Measurements from ENCODE around the gene GJD3.
"Not testable (repeated sequence)": the region's sequence is repeated elsewhere in the genome, so short reads cannot be mapped to it uniquely, and the experiment has no call there.

Gene GJD3

DNA sequence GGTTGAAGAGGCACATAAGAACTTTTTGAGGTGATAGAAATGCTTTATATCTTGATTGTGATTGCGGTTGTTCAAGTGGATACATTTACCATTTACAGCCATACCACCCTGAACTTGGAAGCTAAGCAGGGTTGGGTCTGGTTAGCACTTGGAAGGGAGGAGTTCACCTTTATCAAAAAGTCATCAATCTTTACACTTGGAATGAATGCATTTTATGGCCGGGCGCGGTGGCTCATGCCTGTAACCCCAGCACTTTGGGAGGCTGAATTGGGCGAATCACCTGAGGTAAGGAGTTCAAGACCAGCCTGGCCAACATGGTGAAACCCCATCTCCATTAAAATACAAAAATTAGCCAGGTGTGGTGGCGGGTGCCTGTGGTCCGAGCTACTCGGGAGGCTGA is 9.5 kb upstream of the GJD3 start:
- no peak overlapping the region for H3K4me3 ChIP-seq (ENCODE audit: low read depth, low read length)
- TF ChIP-seq, protein P1, sequence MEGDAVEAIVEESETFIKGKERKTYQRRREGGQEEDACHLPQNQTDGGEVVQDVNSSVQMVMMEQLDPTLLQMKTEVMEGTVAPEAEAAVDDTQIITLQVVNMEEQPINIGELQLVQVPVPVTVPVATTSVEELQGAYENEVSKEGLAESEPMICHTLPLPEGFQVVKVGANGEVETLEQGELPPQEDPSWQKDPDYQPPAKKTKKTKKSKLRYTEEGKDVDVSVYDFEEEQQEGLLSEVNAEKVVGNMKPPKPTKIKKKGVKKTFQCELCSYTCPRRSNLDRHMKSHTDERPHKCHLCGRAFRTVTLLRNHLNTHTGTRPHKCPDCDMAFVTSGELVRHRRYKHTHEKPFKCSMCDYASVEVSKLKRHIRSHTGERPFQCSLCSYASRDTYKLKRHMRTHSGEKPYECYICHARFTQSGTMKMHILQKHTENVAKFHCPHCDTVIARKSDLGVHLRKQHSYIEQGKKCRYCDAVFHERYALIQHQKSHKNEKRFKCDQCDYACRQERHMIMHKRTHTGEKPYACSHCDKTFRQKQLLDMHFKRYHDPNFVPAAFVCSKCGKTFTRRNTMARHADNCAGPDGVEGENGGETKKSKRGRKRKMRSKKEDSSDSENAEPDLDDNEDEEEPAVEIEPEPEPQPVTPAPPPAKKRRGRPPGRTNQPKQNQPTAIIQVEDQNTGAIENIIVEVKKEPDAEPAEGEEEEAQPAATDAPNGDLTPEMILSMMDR (IDR thresholded peaks at IDR 0.05; ENCODE audit: borderline replicate concordance, insufficient read depth, low read depth, low read length): no peak

DNA sequence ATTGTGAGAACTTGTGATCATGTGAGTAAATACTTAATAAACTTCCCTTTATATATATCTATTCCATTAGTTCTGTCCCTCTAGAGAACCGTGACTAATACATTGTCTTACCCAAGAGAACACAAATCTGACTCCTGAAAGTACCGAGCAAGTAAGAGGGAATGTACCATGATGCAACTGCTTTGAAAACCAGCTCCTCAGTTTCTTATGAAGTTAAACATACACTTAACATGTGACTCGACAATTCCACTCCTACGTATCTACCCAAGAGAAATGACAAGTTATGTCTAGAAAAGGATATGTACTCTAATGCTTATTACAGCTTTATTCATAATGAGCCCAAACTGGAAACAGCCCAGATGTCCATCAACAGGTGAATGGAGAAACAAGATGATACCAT is 8.8 kb upstream of the GJD3 start:
- TF ChIP-seq, protein P1 (IDR thresholded peaks at IDR 0.05; ENCODE audit: borderline replicate concordance, insufficient read depth, low read depth, low read length): no peak
- H3K4me3 ChIP-seq (ENCODE audit: low read depth, low read length): no peak overlapping the region

DNA sequence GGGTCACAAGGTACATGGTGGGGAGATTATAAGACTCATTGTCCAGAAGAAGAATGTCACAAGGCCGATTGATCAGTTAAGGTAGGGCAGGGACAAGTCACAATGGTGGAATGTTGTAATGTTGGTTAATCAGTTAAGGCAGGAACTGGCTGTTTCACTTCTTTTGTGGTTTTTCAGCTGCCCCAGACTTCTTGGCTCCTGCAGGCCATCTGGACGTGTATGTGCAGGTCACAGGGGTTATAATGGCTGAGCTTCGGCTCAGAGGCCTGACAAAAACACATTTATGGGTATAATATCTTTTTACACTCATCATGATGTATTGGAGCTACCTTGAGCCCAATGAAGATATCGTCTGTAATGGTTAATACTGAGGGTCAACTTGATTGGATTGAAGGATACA is 8.1 kb upstream of the GJD3 start:
- H3K4me3 ChIP-seq (ENCODE audit: low read depth, low read length): not testable (repeated sequence)

DNA sequence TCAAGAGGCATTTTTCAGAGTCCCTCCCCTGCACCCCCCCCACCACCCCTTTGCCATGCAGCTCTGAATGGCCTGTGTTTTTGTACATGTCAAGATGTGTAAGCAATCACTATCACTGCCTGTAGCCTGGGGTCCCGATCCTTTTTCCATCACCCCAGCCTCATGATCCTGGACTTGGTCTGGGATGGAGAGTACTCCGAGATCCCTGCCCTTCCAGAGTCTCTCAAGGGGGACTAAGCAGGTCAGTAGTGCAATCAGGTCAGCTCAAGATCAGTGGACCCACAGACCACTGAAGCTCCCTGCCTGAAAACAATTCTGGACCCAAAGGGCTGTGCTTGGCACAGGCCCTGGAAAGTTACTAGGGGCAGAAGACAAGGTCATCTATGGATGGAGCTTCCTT is 7.5 kb upstream of the GJD3 start:
- TF ChIP-seq, protein P1 (IDR thresholded peaks at IDR 0.05; ENCODE audit: borderline replicate concordance, insufficient read depth, low read depth, low read length): no peak
- H3K4me3 ChIP-seq (ENCODE audit: low read depth, low read length): no peak overlapping the region

DNA sequence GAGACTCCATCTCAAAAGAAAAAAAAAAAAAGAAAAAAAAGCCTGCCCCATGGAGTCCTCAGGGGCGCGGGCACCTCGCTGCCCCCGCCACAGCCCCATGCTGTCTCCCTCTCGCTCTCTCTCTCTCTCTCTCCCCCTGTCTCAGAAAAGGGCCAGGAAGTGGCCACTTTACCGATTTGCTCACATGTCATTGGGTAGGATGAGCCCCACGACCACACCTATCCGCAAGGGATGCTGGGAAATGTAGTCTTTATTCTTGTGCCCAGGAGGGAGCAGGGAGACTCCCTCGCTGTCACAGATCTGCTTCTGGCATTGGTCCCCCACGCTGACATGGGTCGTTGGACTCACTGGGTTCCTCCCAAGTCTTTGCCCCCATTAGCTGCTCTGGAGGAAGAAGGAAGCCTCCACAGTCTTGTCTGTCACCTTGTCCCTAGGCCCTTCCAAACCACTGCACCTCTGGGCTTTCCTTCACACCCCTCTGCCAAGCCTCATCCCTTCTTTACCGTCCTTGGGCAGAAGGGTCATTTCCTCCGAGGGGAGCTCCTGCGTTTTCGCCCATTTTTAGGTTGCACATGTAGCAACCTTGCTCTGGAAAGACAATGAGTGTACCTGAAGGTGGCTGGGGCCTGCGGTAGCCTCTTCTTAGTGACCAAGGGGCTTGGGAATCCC is 6.9 kb upstream of the GJD3 start:
- TF ChIP-seq, protein P1 (IDR thresholded peaks at IDR 0.05; ENCODE audit: borderline replicate concordance, insufficient read depth, low read depth, low read length): no peak
- H3K4me3 ChIP-seq (ENCODE audit: low read depth, low read length): no peak overlapping the region

DNA sequence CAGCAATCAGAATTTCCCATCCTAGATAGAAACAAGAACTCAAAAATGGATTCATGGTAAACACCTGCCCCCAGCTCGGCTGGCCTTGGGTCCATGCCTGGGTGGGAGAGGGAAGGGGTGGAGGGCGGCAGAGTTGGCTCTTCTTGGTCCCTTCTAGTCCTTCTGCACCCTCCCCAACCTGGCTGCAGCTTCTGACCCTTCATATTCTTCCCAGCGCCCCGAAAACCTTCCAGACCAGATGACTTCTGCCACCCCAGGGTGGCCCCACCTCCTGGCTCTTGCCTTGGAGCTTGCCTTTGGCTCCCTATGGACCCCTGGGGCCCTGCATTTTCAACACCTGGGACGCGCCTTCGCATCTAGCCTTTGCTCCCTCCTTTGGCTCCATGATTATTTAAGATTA is 5.4 kb upstream of the GJD3 start:
- TF ChIP-seq, protein P1 (IDR thresholded peaks at IDR 0.05; ENCODE audit: borderline replicate concordance, insufficient read depth, low read depth, low read length): no peak
- H3K4me3 ChIP-seq (ENCODE audit: low read depth, low read length): no peak overlapping the region

DNA sequence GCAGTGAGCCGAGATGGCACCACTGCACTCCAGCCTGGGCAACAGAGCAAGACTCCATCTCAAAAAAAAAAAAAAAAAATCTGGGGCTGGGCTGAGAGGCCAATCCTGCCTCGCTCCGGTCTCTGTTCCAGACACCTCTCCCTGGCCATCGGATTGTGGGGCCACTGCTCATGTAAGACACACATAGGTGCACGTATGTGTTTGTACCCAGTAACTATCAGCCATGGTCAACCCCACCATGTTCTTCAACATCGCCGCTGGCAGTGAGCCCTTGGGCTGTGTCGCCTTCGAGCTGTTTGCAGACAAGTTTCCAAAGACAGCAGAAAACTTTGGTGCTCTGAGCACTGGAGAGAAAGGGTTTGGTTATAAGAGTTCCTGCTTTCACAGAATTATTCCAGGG is 3.2 kb upstream of the GJD3 start:
- H3K4me3 ChIP-seq (ENCODE audit: low read depth, low read length): not testable (repeated sequence)

DNA sequence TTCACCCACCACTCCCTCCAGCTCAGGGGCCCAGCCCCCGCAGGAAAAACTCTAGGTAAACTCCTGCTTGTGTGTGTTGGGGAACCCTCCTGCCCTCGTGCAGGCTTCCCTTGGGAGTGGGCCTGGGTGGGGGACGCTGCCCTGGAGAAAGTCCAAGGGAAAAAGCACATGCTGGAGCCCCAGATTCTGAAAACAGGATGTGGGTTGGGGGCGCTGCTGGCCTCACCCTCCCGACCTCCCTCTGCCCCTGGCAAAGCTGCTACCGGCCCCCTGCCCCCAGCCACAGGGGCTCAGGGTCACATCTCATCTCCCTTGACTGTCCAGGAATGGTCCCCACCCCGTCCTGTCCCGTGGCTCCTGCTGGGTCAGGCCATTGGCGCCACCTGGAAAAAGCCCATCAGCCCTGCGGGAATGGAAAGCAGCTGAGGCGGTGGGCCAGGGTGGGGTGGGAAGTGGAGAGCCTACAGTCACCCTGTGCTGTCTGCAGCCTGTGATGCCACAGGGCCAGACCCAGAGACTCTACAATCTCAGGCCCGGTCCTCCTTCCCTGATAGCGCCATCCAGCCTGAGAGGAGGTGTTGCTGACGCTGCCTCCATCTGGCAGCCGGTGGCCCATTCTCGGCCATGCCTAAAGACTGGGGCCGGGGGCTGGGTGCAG is 2.5 kb upstream of the GJD3 start:
- TF ChIP-seq, protein P1 (IDR thresholded peaks at IDR 0.05; ENCODE audit: borderline replicate concordance, insufficient read depth, low read depth, low read length): no peak
- no peak overlapping the region for H3K4me3 ChIP-seq (ENCODE audit: low read depth, low read length)

All from GM12875 (cell line).